ENCODE data around the gene ENPP4. TPM values are rescaled to one million over a fixed set of nuclear protein-coding genes. Genes with fewer than 3 reads are reported as not detected.

ENPP4 gene
- total and polyA plus RNA-seq, 9 of the 15 experiments (the other 6 are each of a cell fraction or from before 2014, with no cell fraction given) = 0.07 TPM; not detected in 8

DNA sequence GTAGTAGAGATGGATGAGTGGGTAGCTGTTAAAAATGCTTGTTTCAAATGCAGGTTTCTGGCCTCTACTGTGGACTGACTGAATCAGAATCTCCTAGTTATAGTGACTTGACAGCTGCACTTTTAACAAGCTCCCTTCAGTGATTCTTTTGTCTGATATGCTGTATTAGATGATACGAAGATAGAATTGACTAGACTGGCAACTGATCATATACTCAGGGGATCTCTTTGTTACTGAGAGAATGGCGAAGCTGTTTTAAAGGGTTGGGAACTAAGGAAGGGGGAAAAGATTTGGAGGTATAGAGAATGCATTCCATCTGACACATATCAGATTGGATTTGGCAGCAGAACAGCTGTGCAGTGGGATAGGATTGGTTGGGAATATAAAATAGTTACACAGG, 7.0 kb downstream of the ENPP4 start:
- no peak for ATAC-seq
- no peak for DNase-seq (ENCODE audit: extremely low read depth in 1 of 4, low spot score in 3 of 4)
- Histone ChIP-seq H3K9me1 (ENCODE audit: control insufficient read depth, insufficient read depth, low read length) (no peaks in the 10 kb centered on the region), H2AFZ (ENCODE audit: low read depth, low read length) (no peak overlapping the region), H3K79me2 (ENCODE audit: control insufficient read depth, insufficient read depth, low read length) (no peaks in the 10 kb centered on the region), H3K27me3 (ENCODE audit: control insufficient read depth in 2 of 2, insufficient read depth in 2 of 2, low read length in 2 of 2) (no peaks in the 10 kb centered on the region), H3K9ac (ENCODE audit: insufficient read depth in 1 of 2, low read depth in 2 of 2, low read length in 2 of 2) (no peak overlapping the region), H4K20me1 (replicated peaks; ENCODE audit: control insufficient read depth, insufficient read depth, low read length) (no peaks in the 10 kb centered on the region), H3K4me3 (no peak overlapping the region), H3K36me3 (ENCODE audit: control insufficient read depth, insufficient read depth, low read length) (no peaks in the 10 kb centered on the region), H3K9me3 (replicated peaks; ENCODE audit: control insufficient read depth, insufficient read depth, low read depth, low read length) (no peaks in the 10 kb centered on the region), H3K4me2 (ENCODE audit: insufficient read depth, low read length) (no peak overlapping the region), H3K4me1 (replicated peaks in 1 of 2; ENCODE audit: control insufficient read depth in 2 of 2, insufficient read depth in 2 of 2, low read length in 2 of 2) (no peaks in the 10 kb centered on the region), H3K27ac (ENCODE audit: extremely low read depth, low read depth, low read length) (no peak overlapping the region)
- CTCF ChIA-PET (ENCODE audit: low intra/inter-chr PET ratio) = no interaction called here
- in situ Hi-C loops (cut with MboI) (no loop called here), intact Hi-C loops (cut with micrococcal nuclease) (no loop called here)
- 0% methylated on average over 2 of the region's 2 CpGs for WGBS (ENCODE audit: insufficient coverage, low coverage, missing lambda C conversion rate)
- BruUV-seq (replicated peaks) = no TSS peak
- FAIRE-seq = no peak
- POLR2A ChIA-PET = no interaction called here
- TF ChIP-seq, protein P1, sequence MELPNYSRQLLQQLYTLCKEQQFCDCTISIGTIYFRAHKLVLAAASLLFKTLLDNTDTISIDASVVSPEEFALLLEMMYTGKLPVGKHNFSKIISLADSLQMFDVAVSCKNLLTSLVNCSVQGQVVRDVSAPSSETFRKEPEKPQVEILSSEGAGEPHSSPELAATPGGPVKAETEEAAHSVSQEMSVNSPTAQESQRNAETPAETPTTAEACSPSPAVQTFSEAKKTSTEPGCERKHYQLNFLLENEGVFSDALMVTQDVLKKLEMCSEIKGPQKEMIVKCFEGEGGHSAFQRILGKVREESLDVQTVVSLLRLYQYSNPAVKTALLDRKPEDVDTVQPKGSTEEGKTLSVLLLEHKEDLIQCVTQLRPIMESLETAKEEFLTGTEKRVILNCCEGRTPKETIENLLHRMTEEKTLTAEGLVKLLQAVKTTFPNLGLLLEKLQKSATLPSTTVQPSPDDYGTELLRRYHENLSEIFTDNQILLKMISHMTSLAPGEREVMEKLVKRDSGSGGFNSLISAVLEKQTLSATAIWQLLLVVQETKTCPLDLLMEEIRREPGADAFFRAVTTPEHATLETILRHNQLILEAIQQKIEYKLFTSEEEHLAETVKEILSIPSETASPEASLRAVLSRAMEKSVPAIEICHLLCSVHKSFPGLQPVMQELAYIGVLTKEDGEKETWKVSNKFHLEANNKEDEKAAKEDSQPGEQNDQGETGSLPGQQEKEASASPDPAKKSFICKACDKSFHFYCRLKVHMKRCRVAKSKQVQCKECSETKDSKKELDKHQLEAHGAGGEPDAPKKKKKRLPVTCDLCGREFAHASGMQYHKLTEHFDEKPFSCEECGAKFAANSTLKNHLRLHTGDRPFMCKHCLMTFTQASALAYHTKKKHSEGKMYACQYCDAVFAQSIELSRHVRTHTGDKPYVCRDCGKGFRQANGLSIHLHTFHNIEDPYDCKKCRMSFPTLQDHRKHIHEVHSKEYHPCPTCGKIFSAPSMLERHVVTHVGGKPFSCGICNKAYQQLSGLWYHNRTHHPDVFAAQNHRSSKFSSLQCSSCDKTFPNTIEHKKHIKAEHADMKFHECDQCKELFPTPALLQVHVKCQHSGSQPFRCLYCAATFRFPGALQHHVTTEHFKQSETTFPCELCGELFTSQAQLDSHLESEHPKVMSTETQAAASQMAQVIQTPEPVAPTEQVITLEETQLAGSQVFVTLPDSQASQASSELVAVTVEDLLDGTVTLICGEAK (IDR thresholded peaks at IDR 0.05) = no peak
- TF ChIP-seq, protein P1 (CRISPR knock-in tag; IDR thresholded peaks at IDR 0.05) = no peak
- TF ChIP-seq, protein P2, sequence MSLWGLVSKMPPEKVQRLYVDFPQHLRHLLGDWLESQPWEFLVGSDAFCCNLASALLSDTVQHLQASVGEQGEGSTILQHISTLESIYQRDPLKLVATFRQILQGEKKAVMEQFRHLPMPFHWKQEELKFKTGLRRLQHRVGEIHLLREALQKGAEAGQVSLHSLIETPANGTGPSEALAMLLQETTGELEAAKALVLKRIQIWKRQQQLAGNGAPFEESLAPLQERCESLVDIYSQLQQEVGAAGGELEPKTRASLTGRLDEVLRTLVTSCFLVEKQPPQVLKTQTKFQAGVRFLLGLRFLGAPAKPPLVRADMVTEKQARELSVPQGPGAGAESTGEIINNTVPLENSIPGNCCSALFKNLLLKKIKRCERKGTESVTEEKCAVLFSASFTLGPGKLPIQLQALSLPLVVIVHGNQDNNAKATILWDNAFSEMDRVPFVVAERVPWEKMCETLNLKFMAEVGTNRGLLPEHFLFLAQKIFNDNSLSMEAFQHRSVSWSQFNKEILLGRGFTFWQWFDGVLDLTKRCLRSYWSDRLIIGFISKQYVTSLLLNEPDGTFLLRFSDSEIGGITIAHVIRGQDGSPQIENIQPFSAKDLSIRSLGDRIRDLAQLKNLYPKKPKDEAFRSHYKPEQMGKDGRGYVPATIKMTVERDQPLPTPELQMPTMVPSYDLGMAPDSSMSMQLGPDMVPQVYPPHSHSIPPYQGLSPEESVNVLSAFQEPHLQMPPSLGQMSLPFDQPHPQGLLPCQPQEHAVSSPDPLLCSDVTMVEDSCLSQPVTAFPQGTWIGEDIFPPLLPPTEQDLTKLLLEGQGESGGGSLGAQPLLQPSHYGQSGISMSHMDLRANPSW (CRISPR knock-in tag; IDR thresholded peaks at IDR 0.05) = no peak
- TF ChIP-seq, protein P3, sequence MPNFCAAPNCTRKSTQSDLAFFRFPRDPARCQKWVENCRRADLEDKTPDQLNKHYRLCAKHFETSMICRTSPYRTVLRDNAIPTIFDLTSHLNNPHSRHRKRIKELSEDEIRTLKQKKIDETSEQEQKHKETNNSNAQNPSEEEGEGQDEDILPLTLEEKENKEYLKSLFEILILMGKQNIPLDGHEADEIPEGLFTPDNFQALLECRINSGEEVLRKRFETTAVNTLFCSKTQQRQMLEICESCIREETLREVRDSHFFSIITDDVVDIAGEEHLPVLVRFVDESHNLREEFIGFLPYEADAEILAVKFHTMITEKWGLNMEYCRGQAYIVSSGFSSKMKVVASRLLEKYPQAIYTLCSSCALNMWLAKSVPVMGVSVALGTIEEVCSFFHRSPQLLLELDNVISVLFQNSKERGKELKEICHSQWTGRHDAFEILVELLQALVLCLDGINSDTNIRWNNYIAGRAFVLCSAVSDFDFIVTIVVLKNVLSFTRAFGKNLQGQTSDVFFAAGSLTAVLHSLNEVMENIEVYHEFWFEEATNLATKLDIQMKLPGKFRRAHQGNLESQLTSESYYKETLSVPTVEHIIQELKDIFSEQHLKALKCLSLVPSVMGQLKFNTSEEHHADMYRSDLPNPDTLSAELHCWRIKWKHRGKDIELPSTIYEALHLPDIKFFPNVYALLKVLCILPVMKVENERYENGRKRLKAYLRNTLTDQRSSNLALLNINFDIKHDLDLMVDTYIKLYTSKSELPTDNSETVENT (CRISPR knock-in tag; IDR thresholded peaks at IDR 0.05) = no peak
- TF ChIP-seq, protein P4, sequence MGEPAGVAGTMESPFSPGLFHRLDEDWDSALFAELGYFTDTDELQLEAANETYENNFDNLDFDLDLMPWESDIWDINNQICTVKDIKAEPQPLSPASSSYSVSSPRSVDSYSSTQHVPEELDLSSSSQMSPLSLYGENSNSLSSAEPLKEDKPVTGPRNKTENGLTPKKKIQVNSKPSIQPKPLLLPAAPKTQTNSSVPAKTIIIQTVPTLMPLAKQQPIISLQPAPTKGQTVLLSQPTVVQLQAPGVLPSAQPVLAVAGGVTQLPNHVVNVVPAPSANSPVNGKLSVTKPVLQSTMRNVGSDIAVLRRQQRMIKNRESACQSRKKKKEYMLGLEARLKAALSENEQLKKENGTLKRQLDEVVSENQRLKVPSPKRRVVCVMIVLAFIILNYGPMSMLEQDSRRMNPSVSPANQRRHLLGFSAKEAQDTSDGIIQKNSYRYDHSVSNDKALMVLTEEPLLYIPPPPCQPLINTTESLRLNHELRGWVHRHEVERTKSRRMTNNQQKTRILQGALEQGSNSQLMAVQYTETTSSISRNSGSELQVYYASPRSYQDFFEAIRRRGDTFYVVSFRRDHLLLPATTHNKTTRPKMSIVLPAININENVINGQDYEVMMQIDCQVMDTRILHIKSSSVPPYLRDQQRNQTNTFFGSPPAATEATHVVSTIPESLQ (CRISPR knock-in tag; IDR thresholded peaks at IDR 0.05) = no peak
- TF ChIP-seq SIN3B (IDR thresholded peaks at IDR 0.05; ENCODE audit: low read depth) = no peak

All from K562 (cell line).